Mucosa of descending colon (tissue), 3 donors: Measurements from ENCODE around the gene KIFC3. TPM values are rescaled to one million over a fixed set of nuclear protein-coding genes. Genes with fewer than 3 reads are reported as not detected.
A peak's percentile ranks its signal among the peaks of the same experiment; 100 is the strongest.

Experiments
- ATAC-seq: fragments of 200-7000 bp; cut with Tn5 transposase; one replicate; pipeline ENCODE4 v1.9.1; 2020; ENCODE audit warnings: mild to moderate bottlenecking, moderate library complexity
- DNase-seq, 3 donors: peaks; one replicate each; pipeline ENCODE4 v3.0.0-alpha.2; 2020
- H3K36me3 ChIP-seq: fragments of 200-600 bp; one replicate; pipeline ENCODE4 v1.8.0; 2021; ENCODE audit warnings: low read depth, mild to moderate bottlenecking
- H3K4me1 ChIP-seq: fragments of 200-600 bp; one replicate; pipeline ENCODE4 v1.8.0; 2021; ENCODE audit warnings: low read depth, mild to moderate bottlenecking
- H3K4me3 ChIP-seq: fragments of 200-600 bp; one replicate; pipeline ENCODE4 v1.8.0; 2021; ENCODE audit warnings: mild to moderate bottlenecking
- H3K9me3 ChIP-seq: fragments of 200-600 bp; one replicate; pipeline ENCODE4 v1.8.0; 2021; ENCODE audit warnings: mild to moderate bottlenecking
- intact Hi-C, 2 donors: fragments of 100-400 bp; cut with DNase I in 1 of 2; cut with micrococcal nuclease in 1 of 2; formaldehyde crosslinking; loops; one replicate each; pipeline versions ENCODE4 v1.11.0 to v1.11.1; 2022; cut with DNase I, micrococcal nuclease
- total RNA-seq, 3 donors: library from RNA; stranded (reverse); fragmentation: NEBNext Ultra II Directional in 2 of 3; extraction: Animal tissue kit (Norgen Biotek cat#: 25700) in 2 of 3; gene quantifications; one replicate each; pipeline versions ENCODE4 v1.2.1 to v1.2.4, GENCODE V29; 2021 to 2023
- TF ChIP-seq, protein P1 (sequence below): fragments of 200-600 bp; IDR thresholded peaks from one replicate; pipeline ENCODE4 v1.8.0; 2022; ENCODE audit warnings: antibody characterized with exemption, mild to moderate bottlenecking
- donor health status: DM: no; HTN: no; CAD: no; lungs with moderate emphysema.
- donor health status: DM: no; HTN: no; CAD: no.
- donor health status: DM: no; HTN: yes; CAD: no.

The KIFC3 gene
- total RNA-seq, 3 donors from 2014 or later, result 3.7 to 17.2 (median 8.3) TPM

DNA sequence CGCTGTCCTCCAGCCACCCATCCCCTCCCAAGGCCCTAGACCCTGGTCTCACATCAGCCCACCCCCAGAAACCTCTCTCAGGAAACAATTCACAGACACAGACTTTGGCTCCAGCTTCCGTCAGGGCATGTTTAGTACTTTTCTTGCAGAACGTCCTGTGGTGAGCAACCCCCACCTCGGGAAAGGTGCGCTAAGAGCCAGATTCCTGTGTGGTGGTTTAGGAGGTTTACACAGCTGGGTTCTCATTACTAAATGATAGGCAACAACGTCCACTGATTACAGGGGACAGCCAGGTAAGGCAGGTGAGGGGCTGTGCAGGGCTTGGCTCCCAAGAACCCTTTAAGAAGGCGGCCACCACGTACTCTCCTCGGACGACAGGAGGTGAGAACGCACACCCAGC, 29.3 kb downstream of the KIFC3 start:
- no peak for ATAC-seq
- TF ChIP-seq, protein P1, sequence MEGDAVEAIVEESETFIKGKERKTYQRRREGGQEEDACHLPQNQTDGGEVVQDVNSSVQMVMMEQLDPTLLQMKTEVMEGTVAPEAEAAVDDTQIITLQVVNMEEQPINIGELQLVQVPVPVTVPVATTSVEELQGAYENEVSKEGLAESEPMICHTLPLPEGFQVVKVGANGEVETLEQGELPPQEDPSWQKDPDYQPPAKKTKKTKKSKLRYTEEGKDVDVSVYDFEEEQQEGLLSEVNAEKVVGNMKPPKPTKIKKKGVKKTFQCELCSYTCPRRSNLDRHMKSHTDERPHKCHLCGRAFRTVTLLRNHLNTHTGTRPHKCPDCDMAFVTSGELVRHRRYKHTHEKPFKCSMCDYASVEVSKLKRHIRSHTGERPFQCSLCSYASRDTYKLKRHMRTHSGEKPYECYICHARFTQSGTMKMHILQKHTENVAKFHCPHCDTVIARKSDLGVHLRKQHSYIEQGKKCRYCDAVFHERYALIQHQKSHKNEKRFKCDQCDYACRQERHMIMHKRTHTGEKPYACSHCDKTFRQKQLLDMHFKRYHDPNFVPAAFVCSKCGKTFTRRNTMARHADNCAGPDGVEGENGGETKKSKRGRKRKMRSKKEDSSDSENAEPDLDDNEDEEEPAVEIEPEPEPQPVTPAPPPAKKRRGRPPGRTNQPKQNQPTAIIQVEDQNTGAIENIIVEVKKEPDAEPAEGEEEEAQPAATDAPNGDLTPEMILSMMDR, result no peak
- no peaks in the 10 kb centered on the region for H3K4me1 ChIP-seq
- peak in 1 of 3 donors; percentile 24 for DNase-seq
- intact Hi-C loops, result no loop called here
- H3K36me3 ChIP-seq, result no peaks in the 10 kb centered on the region
- H3K9me3 ChIP-seq, result no peaks in the 10 kb centered on the region
- H3K4me3 ChIP-seq, result no peak overlapping the region

DNA sequence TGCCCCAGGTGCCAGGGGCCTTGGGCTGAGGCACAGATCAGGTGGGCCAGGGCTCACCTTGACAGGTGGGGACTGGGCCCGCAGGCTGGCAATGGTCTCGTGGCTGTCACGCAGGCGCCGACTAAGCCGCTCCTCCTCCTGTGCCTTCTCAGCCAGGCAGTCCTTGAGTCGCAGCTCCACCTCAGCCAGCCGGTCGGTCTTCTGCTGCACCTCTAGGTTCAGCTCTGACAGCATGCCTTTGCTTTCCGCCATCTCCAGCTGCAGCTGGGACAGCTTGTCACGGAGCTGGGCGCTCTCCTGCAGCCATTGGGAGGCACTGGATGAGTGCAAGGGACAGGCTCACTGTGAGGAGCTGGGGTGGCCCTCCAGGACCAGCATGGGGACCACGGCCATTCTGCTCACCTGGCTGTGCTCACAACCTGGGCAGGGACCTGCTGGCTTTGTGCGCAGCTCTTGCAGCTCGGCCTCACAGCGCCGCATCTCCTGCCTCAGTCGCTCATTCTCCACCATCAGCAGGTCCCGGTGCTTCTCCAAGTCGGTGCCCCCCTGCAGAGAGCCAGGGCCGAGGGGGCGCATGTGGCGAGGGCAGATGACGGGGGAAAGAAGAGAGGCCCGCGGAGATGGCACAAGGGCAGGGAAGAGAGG, 31.0 kb downstream of the KIFC3 start:
- TF ChIP-seq, protein P1, result no peak
- H3K4me1 ChIP-seq, result no peaks in the 10 kb centered on the region
- no peak overlapping the region for H3K4me3 ChIP-seq
- H3K9me3 ChIP-seq, result no peaks in the 10 kb centered on the region
- DNase-seq (peak in 1 of 3 donors; percentile 21), ATAC-seq (no peak)
- intact Hi-C loops, result no loop called here
- H3K36me3 ChIP-seq, result no peaks in the 10 kb centered on the region

DNA sequence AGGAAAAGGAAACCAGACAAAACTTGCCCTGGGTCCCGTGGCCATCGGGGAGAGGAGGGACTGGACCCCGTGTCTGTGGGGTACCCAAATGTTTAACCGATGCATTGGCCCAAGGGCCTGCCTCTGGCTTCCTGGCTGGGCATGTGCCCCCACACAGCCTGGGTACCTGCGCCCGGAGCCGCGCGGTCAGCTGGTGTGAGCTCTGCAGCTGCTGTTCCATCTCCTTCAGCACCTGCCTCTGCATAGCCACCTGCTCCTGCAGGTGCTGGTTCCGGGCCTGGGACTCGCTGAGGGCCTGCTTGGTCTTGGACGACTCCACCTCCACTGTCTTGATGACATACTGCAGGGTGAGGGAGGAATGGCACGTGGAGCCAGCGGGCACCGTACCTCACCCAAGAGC, 31.9 kb downstream of the KIFC3 start:
- H3K4me3 ChIP-seq, result no peak overlapping the region
- no peak for ATAC-seq
- no peaks in the 10 kb centered on the region for H3K4me1 ChIP-seq
- TF ChIP-seq, protein P1, result no peak
- no peaks in the 10 kb centered on the region for H3K9me3 ChIP-seq
- H3K36me3 ChIP-seq, result no peaks in the 10 kb centered on the region
- intact Hi-C loops, result no loop called here
- peak in 1 of 3 donors; percentile 25 for DNase-seq

DNA sequence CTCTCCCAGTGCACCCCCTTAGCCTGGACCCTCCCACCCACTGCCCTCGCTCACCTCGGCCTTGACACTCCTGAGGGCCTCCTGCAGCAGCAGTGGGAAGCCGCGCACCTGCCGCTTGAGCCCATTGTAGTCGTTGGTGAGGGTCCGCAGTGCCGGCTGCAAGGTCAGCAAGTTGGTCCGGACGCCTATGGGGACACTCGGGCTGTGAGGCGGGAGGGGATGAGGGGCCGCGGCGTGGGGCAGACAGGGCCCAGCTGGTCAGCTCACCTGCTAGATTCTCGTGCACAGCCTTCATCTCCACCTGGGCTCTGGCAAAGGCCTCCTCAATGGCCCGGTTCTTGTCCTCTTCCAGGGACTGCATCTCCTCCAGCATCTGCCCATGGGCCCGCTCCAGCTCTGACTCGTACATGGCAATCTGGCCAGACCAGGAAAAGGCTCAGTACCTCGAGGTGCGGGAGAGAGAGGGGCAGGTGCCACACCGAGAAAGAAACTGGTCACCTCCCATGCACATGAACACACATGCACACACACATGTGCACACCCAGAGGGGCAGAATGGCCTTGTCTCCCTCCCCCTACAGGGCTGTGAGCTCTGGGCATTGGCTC, 32.6 kb downstream of the KIFC3 start:
- Histone ChIP-seq H3K36me3 (no peaks in the 10 kb centered on the region), H3K9me3 (no peaks in the 10 kb centered on the region), H3K4me1 (no peaks in the 10 kb centered on the region), H3K4me3 (no peak overlapping the region)
- TF ChIP-seq, protein P1, result no peak
- DNase-seq (no peak), ATAC-seq (no peak)
- intact Hi-C loops, result no loop called here

DNA sequence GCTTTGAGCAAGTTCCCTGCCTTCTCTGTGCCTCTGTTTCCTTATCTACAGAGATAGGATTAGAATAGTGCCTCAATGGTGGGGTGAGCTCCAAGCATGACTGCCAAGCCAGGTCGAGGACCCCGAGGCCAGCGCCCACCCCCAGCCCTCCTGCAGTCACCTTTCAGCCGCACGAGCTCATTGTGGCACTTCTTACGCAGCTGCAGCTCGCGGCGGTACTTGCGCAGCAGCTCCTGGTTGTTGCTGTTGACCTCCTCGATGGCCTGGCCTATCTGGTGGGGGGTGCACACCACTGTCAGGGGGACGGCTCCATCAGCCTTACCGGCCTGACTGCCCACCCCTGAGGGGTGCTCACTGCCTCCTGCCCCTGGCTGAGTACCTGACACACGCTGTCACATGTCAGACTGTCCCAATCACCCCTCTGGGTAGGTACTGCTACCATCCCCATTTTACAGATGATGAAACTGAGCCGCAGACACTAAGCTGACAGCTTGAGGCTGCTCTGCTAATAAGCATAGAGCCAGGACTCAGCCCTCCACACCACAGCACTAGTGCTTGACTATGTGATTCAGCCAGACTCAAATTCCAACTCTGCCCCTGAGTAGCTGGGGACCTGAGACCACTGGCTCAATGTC, 35.5 kb downstream of the KIFC3 start:
- Histone ChIP-seq H3K9me3 (no peaks in the 10 kb centered on the region), H3K4me3 (no peak overlapping the region), H3K4me1 (no peaks in the 10 kb centered on the region), H3K36me3 (no peaks in the 10 kb centered on the region)
- TF ChIP-seq, protein P1, result no peak
- intact Hi-C loops, result no loop called here
- DNase-seq (peak in 1 of 3 donors; percentile 22), ATAC-seq (no peak)
